ENCODE measurements around the gene AIFM2.

Gene AIFM2

DNA sequence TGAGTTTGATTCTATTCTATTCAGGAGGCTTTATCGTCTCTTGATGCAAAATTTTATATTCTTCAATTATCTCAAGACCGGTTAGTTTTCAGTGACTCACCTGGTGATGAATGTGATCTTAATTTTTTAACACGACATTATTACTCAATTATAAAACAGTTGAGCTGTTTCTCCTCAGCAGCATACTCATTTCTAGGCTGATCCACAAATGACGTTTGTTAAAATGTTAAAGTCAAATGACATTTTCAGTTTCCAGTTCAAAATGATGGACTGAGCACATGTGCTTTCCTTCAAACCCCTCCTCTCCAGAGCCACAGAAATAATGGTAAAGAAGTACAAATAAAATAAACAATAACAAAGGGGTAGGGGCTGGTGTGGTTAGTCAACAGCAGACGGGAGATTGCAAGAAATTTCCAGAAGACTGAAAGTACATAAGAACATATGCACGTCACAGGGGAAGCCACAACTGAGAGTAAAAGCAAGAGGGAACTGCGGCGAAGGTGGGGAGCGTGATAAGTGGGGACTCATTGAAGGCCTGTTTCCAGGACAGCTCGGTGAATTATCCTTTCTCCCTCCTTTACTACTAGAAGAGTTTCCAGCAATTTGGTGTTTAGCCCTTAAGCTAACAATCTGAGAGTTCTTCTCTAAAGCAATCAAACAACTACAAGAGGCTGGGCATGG lies 69.1 kb downstream of the AIFM2 start:
- Histone ChIP-seq H3K36me3 (ENCODE audit: insufficient read depth, low read depth, low read length) (no peaks in the 10 kb centered on the region), H3K4me1 (ENCODE audit: insufficient read depth, low read length) (peaks cover 8% of the 10 kb centered on the region; the same call in 1 of the 2 replicates), H3K27me3 (ENCODE audit: insufficient read depth, low read length) (no peaks in the 10 kb centered on the region), H3K27ac (ENCODE audit: low read length) (no peak overlapping the region), H3K4me3 (ENCODE audit: low read length) (no peak overlapping the region), H3K9ac (ENCODE audit: low read depth, low read length) (no peak overlapping the region), H3K9me3 (ENCODE audit: insufficient read depth, low read depth, low read length) (no peaks in the 10 kb centered on the region)
